Measurements from ENCODE around the gene PYM1. TPM values are rescaled to one million over a fixed set of nuclear protein-coding genes. Genes with fewer than 3 reads are reported as not detected.

PYM1 gene
- polyA plus RNA-seq, 1 of the 3 experiments (the other 2 are of a cell fraction), result 36.3 TPM

DNA sequence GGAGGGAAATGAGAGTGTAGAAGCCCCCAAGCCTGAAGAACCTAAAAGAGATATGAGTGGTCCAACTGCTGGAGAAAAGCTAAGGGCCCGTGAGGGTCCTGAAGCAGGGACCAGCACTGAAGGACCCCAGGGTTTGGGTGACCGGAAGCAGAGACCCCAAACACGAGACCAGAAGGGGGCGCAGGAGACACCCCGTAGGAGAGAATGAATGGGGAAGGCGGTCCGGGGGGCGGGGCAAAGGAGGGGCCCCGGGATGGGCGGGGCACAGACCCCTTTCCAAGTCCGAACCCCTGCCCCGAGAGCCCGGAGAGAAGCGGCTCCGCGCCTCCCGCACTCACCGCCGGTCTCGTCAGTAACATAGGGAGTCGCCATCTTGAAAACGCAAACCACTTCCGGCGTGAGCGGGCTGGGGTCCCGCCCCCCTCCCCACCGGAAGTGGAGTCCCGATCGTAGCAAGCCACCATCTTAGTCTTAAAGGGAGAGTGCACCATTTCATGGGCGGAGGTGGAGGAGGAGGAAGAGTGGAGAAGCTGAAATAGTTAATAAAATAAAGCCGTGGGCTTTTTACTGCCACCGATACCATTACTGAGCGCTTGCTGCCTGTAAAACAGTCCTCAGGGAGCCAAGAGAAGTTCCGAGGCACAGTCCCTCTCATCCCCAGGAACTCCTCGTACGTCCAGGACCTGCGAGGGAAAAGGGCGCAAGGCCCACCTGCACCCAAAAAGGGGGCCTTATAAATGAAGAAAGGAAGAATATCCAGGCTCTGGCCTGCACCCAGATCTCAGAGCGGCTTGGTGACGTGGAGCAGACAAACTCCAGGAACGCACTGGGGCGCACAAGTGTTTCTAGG is 731 bp downstream of the PYM1 start (continued):
- TF ChIP-seq, protein P1, sequence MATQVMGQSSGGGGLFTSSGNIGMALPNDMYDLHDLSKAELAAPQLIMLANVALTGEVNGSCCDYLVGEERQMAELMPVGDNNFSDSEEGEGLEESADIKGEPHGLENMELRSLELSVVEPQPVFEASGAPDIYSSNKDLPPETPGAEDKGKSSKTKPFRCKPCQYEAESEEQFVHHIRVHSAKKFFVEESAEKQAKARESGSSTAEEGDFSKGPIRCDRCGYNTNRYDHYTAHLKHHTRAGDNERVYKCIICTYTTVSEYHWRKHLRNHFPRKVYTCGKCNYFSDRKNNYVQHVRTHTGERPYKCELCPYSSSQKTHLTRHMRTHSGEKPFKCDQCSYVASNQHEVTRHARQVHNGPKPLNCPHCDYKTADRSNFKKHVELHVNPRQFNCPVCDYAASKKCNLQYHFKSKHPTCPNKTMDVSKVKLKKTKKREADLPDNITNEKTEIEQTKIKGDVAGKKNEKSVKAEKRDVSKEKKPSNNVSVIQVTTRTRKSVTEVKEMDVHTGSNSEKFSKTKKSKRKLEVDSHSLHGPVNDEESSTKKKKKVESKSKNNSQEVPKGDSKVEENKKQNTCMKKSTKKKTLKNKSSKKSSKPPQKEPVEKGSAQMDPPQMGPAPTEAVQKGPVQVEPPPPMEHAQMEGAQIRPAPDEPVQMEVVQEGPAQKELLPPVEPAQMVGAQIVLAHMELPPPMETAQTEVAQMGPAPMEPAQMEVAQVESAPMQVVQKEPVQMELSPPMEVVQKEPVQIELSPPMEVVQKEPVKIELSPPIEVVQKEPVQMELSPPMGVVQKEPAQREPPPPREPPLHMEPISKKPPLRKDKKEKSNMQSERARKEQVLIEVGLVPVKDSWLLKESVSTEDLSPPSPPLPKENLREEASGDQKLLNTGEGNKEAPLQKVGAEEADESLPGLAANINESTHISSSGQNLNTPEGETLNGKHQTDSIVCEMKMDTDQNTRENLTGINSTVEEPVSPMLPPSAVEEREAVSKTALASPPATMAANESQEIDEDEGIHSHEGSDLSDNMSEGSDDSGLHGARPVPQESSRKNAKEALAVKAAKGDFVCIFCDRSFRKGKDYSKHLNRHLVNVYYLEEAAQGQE (IDR thresholded peaks at IDR 0.05; ENCODE audit: low read depth, low read length), result no peak
- TF ChIP-seq MEF2A (IDR thresholded peaks at IDR 0.05; ENCODE audit: borderline replicate concordance, low read depth), result peak; percentile 33; the same call in 1 of the 2 replicates

DNA sequence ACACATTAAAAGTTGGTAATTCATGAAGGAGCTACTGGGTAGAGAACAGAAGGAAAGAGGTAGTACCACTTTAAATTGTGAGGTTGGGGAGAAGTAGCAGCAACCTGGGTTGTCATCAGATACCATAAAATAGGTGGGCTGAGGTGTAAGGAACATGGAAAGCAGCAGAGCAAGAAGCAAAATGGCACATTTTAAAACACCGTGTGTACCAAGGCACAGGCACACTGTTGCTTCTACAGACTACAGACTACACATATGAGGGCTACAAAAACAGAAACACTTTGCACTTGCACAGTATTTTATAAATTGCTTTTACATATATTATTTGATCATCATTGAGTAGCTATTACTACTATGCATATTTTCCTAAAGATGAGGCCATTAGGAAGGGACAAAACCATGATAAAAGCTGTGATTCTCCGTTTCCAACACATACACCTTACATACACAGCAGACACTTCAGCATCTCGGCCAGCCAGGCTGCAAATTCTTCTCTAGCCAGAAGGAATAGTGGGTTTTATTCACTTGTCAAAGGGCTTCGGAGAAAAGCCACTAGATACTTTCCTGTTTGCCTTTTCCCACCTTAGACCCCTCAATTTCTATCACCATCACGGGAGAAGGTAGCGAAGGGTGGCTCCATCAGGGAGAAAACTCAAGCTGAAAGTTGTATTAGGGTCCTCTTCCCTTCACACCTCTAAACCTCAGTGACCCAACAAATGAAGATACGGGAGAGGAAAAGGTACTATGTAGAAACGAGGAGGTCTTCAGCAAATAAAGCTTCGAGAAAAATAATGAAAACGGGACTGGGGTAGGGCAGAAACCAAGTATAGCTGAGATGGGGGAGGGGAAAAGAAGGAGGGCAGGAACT is 1.6 kb downstream of the PYM1 start:
- peaks cover 35% of the 10 kb centered on the region for H3F3A ChIP-seq (replicated peaks; ENCODE audit: insufficient read depth)
- no peak for DNase-seq
- H3K27ac ChIP-seq (ENCODE audit: low read depth in 2 of 2, low read length in 1 of 2), result peak overlapping the region; percentile 94 to 98
- no peaks in the 10 kb centered on the region for H3K9me2 ChIP-seq
- WGBS (ENCODE audit: low lambda C conversion rate), result 6% methylated on average over 10 of the region's 10 CpGs
- peak overlapping the region; percentile 90 to 94 for H3K4me3 ChIP-seq (ENCODE audit: low read depth in 2 of 2, low read length in 1 of 2)
- peaks cover 0 to 11% of the 10 kb centered on the region in 2 experiments for H3K36me3 ChIP-seq (replicated peaks in 1 of 2; ENCODE audit: control insufficient read depth in 1 of 2, insufficient read depth in 2 of 2, low read length in 1 of 2)
- peak overlapping the region; percentile 82 for H2AFZ ChIP-seq (ENCODE audit: low read depth)
- POLR2A ChIA-PET, result interaction anchor here (1.2 to 4.2 kb wide), 6 partner anchors 9 to 188 kb away, joined by 3 to 39 read pairs (median 5); partner anchors contain the start of genes DNAJC14, ORMDL2, RAB5B and SARNP
- TF ChIP-seq, protein P2, sequence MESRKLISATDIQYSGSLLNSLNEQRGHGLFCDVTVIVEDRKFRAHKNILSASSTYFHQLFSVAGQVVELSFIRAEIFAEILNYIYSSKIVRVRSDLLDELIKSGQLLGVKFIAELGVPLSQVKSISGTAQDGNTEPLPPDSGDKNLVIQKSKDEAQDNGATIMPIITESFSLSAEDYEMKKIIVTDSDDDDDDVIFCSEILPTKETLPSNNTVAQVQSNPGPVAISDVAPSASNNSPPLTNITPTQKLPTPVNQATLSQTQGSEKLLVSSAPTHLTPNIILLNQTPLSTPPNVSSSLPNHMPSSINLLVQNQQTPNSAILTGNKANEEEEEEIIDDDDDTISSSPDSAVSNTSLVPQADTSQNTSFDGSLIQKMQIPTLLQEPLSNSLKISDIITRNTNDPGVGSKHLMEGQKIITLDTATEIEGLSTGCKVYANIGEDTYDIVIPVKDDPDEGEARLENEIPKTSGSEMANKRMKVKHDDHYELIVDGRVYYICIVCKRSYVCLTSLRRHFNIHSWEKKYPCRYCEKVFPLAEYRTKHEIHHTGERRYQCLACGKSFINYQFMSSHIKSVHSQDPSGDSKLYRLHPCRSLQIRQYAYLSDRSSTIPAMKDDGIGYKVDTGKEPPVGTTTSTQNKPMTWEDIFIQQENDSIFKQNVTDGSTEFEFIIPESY (IDR thresholded peaks at IDR 0.05; ENCODE audit: borderline replicate concordance, low read depth), result no peak
- TF ChIP-seq, protein P3, sequence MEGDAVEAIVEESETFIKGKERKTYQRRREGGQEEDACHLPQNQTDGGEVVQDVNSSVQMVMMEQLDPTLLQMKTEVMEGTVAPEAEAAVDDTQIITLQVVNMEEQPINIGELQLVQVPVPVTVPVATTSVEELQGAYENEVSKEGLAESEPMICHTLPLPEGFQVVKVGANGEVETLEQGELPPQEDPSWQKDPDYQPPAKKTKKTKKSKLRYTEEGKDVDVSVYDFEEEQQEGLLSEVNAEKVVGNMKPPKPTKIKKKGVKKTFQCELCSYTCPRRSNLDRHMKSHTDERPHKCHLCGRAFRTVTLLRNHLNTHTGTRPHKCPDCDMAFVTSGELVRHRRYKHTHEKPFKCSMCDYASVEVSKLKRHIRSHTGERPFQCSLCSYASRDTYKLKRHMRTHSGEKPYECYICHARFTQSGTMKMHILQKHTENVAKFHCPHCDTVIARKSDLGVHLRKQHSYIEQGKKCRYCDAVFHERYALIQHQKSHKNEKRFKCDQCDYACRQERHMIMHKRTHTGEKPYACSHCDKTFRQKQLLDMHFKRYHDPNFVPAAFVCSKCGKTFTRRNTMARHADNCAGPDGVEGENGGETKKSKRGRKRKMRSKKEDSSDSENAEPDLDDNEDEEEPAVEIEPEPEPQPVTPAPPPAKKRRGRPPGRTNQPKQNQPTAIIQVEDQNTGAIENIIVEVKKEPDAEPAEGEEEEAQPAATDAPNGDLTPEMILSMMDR (IDR thresholded peaks at IDR 0.05), result no peak
- no peak; the same call in 1 of the 2 replicates for TF ChIP-seq POLR2AphosphoS5 (IDR thresholded peaks at IDR 0.05; ENCODE audit: low read depth, low read length)
- no peak for TF ChIP-seq CHD2 (IDR thresholded peaks at IDR 0.05; ENCODE audit: low read length, partially characterized antibody)
- TF ChIP-seq GABPA (IDR thresholded peaks at IDR 0.05; ENCODE audit: low read depth), result no peak
- TF ChIP-seq, protein P4, sequence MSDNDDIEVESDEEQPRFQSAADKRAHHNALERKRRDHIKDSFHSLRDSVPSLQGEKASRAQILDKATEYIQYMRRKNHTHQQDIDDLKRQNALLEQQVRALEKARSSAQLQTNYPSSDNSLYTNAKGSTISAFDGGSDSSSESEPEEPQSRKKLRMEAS (IDR thresholded peaks at IDR 0.05; ENCODE audit: low read depth), result no peak
- TF ChIP-seq SIN3A (IDR thresholded peaks at IDR 0.05; ENCODE audit: borderline replicate concordance, low read depth, low read length), result no peak
- no peak for TF ChIP-seq TAF1 (IDR thresholded peaks at IDR 0.05; ENCODE audit: borderline replicate concordance, low read depth, low read length)
- TF ChIP-seq, protein P1 (IDR thresholded peaks at IDR 0.05; ENCODE audit: low read depth, low read length), result no peak
- no peak for TF ChIP-seq YY1 (IDR thresholded peaks at IDR 0.05; ENCODE audit: low read depth)
- peak overlapping the region; percentile 97 for H3K4me2 ChIP-seq
- no peaks in the 10 kb centered on the region for H3K9me3 ChIP-seq
- no peaks in the 10 kb centered on the region for H4K20me1 ChIP-seq (ENCODE audit: insufficient read depth)
- H3K79me2 ChIP-seq (ENCODE audit: insufficient read depth), result peaks cover 77% of the 10 kb centered on the region
- peaks cover 17 to 23% of the 10 kb centered on the region in 2 experiments; a peak in 3 of 4 replicates for H3K4me1 ChIP-seq (ENCODE audit: control insufficient read depth in 1 of 2, insufficient read depth in 2 of 2, low read depth in 1 of 2, low read length in 1 of 2)
- CTCF ChIA-PET, result interaction anchor here (0.6 to 6.4 kb wide), 38 partner anchors 9 to 357 kb away, joined by 3 to 51 read pairs (median 4); partner anchors contain the start of genes BLOC1S1, CD63, DNAJC14 and ORMDL2
- peak overlapping the region; percentile 89 for H3K9ac ChIP-seq
- no peaks in the 10 kb centered on the region for H3K27me3 ChIP-seq (ENCODE audit: insufficient read depth)
